Karpas-422 (cell line): ENCODE results near the gene BDKRB1. TPM values are rescaled to one million over a fixed set of nuclear protein-coding genes. Genes with fewer than 3 reads are reported as not detected.

Experiments
- DNase-seq: peaks from one replicate; pipeline ENCODE4 v3.0.0-alpha.2; 2015
- H2AFZ ChIP-seq: fragments of 200-600 bp; sonication (generic); 2 replicates; pipeline ENCODE4 v1.6.1; 2014; ENCODE audit warnings: antibody characterized with exemption, low read length, mixed read lengths
- H3K27ac ChIP-seq: fragments of 200-600 bp; sonication (generic); 2 replicates; pipeline ENCODE4 v1.5.1; 2014; ENCODE audit warnings: mild to moderate bottlenecking, low read length, moderate library complexity
- H3K27me3 ChIP-seq: fragments of 200-600 bp; sonication (generic); 2 replicates; pipeline ENCODE4 v1.6.1; 2014; ENCODE audit warnings: low read length, mixed read lengths
- H3K36me3 ChIP-seq: fragments of 200-600 bp; sonication (generic); 2 replicates; pipeline ENCODE4 v1.6.1; 2014; ENCODE audit warnings: low read length, mixed read lengths; ENCODE audit not compliant: insufficient read depth
- H3K4me1 ChIP-seq: fragments of 200-600 bp; sonication (generic); 2 replicates; pipeline ENCODE4 v1.6.1; 2014; ENCODE audit warnings: mild to moderate bottlenecking, low read length, mixed read lengths
- H3K4me2 ChIP-seq: fragments of 200-600 bp; sonication (generic); 2 replicates; pipeline ENCODE4 v1.6.1; 2014; ENCODE audit warnings: low read length, low read depth, mild to moderate bottlenecking; ENCODE audit not compliant: poor library complexity, severe bottlenecking
- H3K4me3 ChIP-seq: fragments of 200-600 bp; sonication (generic); 2 replicates; pipeline ENCODE4 v1.5.1; 2014; ENCODE audit warnings: mild to moderate bottlenecking, antibody characterized with exemption, low read length, mixed read lengths
- H3K79me2 ChIP-seq: fragments of 200-600 bp; sonication (generic); 2 replicates; pipeline ENCODE4 v1.6.1; 2014; ENCODE audit warnings: mild to moderate bottlenecking, low read length, mixed read lengths
- H3K9ac ChIP-seq: fragments of 200-600 bp; sonication (generic); 2 replicates; pipeline ENCODE4 v1.6.0; 2014; ENCODE audit warnings: low read length
- H3K9me2 ChIP-seq: fragments of 200-600 bp; sonication (generic), shearing (Covaris generic); replicated peaks from 2 replicates; pipeline ENCODE4 v1.6.0; 2014; ENCODE audit warnings: mild to moderate bottlenecking, low read length, moderate library complexity; ENCODE audit not compliant: insufficient read depth
- H3K9me3 ChIP-seq: fragments of 300-700, 200-600 bp; sonication (generic); 2 replicates; pipeline ENCODE4 v1.6.1; 2014; ENCODE audit warnings: low read length, mixed read lengths
- H4K20me1 ChIP-seq: fragments of 200-600 bp; sonication (generic); 2 replicates; pipeline ENCODE4 v1.6.1; 2014; ENCODE audit warnings: mild to moderate bottlenecking, antibody characterized with exemption, low read length, low read depth; ENCODE audit not compliant: insufficient read depth
- total RNA-seq: library from RNA; depleted of rRNA; stranded (reverse); fragments of >200 nt; shearing (Covaris generic); gene quantifications from 2 replicates; pipeline ENCODE4 v1.2.3, GENCODE V29; 2014; ENCODE audit warnings: low replicate concordance; rRNA removed

Gene BDKRB1
- not detected in 2 replicates for total RNA-seq

DNA sequence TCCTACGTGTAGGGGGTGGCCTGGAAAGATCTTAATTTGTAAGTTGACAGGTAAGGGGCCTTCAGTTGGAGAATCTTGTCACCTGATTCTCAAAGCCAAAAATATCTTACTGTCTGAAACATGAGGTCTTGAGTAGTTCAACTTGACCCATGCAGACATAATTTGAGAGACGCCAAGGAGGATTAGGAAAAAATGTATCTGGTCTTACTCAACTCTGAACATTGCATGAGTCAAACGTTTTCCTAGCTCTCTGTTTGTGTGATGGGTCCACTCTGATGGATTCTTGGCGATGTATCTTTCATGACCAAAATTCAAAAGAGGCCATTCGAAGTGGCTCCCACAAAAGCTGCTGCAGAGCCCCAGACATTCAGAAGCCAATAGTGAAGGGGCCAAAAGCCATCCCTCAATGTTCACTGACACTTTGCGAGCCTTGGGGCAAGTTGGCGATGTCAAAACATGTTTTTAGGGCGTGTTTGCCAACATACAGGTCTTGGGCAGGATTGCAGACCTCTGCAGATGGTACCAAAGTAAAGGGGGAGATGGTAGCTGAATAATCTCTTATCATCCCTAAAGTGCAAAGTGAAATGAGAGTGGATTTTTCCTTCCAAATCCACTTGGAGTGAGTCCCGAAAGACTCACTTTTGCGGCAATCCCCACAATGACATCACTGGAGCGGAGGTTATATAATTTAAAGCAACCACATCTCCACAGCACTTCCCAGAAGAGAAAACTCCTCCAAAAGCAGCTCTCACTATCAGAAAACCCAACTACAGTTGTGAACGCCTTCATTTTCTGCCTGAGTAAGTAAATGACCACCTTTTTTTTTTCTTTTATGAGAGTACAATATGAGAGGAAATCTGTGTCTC lies at the start of gene BDKRB1:
BDKRB1 (plus strand) TSS at position 710 of the 866 bp plus-strand sequence. CDS start 7,473 bp downstream, outside the sequence.
- Histone ChIP-seq H4K20me1 (no peaks in the 10 kb centered on the region), H3K79me2 (no peaks in the 10 kb centered on the region), H3K4me2 (no peak within 1 kb of the TSS), H3K4me3 (no peak within 1 kb of the TSS), H3K9ac (no peak within 1 kb of the TSS), H3K9me3 (no peaks in the 10 kb centered on the region), H3K27ac (no peak within 1 kb of the TSS), H3K4me1 (no peaks in the 10 kb centered on the region), H3K9me2 (no peaks in the 10 kb centered on the region), H3K36me3 (no peaks in the 10 kb centered on the region), H3K27me3 (no peaks in the 10 kb centered on the region), H2AFZ (no peak within 1 kb of the TSS)
- no peak for DNase-seq

DNA sequence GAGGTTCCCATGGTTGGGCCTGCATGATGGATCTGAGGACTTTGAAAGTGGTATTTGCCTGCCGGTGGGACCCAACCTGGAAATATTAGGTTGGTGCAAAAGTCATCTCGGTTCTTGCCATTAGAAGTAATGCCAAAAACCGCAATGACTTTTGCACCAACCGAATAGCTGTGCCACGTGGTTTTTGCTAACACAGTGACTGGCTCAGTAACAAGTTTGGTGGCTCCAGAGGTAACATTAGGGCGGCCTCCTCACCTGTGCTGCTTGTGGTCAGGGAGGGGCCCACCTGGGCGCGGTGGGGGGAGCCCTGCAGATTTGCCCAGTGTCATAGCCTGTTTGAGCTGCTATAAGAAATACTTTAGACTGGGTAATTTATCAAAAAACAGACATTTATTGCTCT lies 49.5 kb upstream of the BDKRB1 start:
- Histone ChIP-seq H3K79me2 (no peaks in the 10 kb centered on the region), H3K9me2 (no peaks in the 10 kb centered on the region), H3K36me3 (no peaks in the 10 kb centered on the region), H3K9me3 (no peaks in the 10 kb centered on the region), H3K4me1 (peaks cover 13% of the 10 kb centered on the region), H3K27me3 (no peaks in the 10 kb centered on the region), H4K20me1 (no peaks in the 10 kb centered on the region; the same call in 1 of the 2 replicates), H2AFZ (no peak overlapping the region), H3K4me2 (no peak overlapping the region), H3K9ac (no peak overlapping the region), H3K27ac (no peak overlapping the region), H3K4me3 (no peak overlapping the region)
- peak; percentile 61 for DNase-seq

DNA sequence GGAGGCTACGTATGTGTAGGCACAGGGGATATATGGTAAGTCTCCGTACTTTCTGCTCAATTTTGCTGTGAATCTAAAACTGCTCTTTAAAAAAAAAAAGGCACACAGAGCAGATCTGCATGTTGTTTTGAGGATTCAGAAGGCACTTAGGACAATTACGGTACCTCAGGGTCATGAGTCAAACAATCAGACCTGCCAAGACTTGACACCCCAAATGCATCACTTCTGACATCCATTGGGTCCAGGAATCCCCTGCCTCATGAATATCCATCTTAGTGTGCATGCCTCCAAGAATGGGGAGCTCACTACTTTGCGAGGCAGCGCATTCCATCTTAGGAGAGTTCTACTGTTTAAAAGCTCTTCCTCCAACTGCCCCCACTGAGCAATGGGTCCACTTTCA lies 48.3 kb upstream of the BDKRB1 start:
- Histone ChIP-seq H3K4me2 (no peak overlapping the region), H3K9ac (no peak overlapping the region), H3K36me3 (no peaks in the 10 kb centered on the region), H3K4me3 (no peak overlapping the region), H3K9me2 (no peaks in the 10 kb centered on the region), H3K4me1 (peaks cover 13% of the 10 kb centered on the region), H3K9me3 (no peaks in the 10 kb centered on the region), H3K27me3 (no peaks in the 10 kb centered on the region), H3K79me2 (no peaks in the 10 kb centered on the region), H2AFZ (no peak overlapping the region), H4K20me1 (no peaks in the 10 kb centered on the region; the same call in 1 of the 2 replicates), H3K27ac (no peak overlapping the region)
- DNase-seq, result no peak

DNA sequence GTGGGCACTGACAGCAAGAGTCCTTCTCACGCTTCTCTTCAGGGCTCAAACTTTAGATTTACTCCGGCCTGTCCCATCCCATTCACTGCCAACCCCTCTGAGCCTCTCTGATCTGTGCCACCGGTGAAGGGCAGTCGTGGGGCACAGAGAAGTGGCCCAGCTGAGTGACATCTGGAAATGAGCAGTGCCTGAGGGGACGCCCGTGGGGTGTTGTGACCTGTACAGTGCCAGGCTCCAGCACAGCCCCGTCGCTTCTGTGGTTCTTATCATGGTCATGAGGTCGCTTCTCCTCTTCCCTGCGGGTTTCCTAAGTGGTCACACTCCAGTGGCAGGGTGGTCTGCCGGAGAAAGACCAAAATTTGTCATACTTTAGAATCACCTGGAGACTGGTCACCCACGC lies 47.3 kb upstream of the BDKRB1 start:
- no peak for DNase-seq
- no peak overlapping the region for H3K27ac ChIP-seq
- no peak overlapping the region for H3K9ac ChIP-seq
- no peaks in the 10 kb centered on the region for H3K9me3 ChIP-seq
- no peak overlapping the region for H2AFZ ChIP-seq
- no peak overlapping the region for H3K4me2 ChIP-seq
- H3K36me3 ChIP-seq, result no peaks in the 10 kb centered on the region
- no peaks in the 10 kb centered on the region; the same call in 1 of the 2 replicates for H4K20me1 ChIP-seq
- no peak overlapping the region for H3K4me3 ChIP-seq
- H3K9me2 ChIP-seq, result no peaks in the 10 kb centered on the region
- H3K79me2 ChIP-seq, result no peaks in the 10 kb centered on the region
- H3K4me1 ChIP-seq, result peaks cover 13% of the 10 kb centered on the region
- no peaks in the 10 kb centered on the region for H3K27me3 ChIP-seq

DNA sequence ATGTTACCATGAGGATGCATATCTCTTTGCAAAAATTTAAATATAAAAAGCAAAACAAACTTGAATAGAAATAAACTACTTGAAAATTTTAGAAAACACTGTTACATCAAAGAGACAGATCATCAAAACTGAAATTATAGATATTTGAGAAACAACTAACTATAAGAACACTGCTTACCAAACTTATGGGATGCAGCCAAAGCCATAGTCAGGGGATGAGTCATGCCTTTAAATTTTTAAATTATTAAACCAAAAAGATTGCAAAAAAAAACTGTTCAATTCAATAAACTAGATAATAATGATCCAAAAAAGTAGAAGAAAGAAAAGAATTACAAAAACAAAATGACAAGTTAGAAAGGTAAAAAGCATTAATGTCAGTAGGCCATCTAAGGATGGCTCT lies 43.9 kb upstream of the BDKRB1 start:
- H3K9me3 ChIP-seq, result no peaks in the 10 kb centered on the region
- no peak overlapping the region for H3K9ac ChIP-seq
- H3K4me3 ChIP-seq, result no peak overlapping the region
- no peaks in the 10 kb centered on the region for H3K79me2 ChIP-seq
- no peak overlapping the region for H3K27ac ChIP-seq
- H3K4me1 ChIP-seq, result no peaks in the 10 kb centered on the region
- no peaks in the 10 kb centered on the region for H3K36me3 ChIP-seq
- no peak for DNase-seq
- no peaks in the 10 kb centered on the region for H3K27me3 ChIP-seq
- no peak overlapping the region for H2AFZ ChIP-seq
- H4K20me1 ChIP-seq, result no peaks in the 10 kb centered on the region
- H3K9me2 ChIP-seq, result no peaks in the 10 kb centered on the region
- no peak overlapping the region for H3K4me2 ChIP-seq

DNA sequence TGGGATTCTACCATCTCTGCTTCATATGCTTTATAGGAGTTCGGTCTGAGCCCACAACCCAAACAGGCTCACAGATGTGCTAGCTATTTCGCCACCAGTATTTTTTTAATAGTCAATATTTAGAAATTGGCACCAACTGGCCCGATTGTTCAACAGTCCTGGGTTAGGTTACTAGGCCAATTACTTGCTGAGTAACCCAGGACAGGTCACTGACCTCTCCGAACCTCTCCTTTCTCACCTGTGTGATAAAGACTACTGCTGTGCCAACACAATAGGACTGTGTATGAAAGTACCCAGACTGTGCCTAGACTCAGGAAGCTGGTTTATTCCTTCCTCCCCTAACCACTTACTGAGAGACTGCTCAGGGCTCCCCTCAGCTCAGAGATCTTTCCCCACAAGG lies 43.1 kb upstream of the BDKRB1 start:
- no peak overlapping the region for H3K4me2 ChIP-seq
- no peaks in the 10 kb centered on the region for H3K36me3 ChIP-seq
- H3K27me3 ChIP-seq, result no peaks in the 10 kb centered on the region
- no peaks in the 10 kb centered on the region for H3K9me3 ChIP-seq
- no peaks in the 10 kb centered on the region for H3K79me2 ChIP-seq
- no peak overlapping the region for H2AFZ ChIP-seq
- no peak overlapping the region for H3K27ac ChIP-seq
- no peak overlapping the region for H3K9ac ChIP-seq
- H4K20me1 ChIP-seq, result no peaks in the 10 kb centered on the region
- no peaks in the 10 kb centered on the region for H3K4me1 ChIP-seq
- no peak for DNase-seq
- H3K9me2 ChIP-seq, result no peaks in the 10 kb centered on the region
- H3K4me3 ChIP-seq, result no peak overlapping the region

DNA sequence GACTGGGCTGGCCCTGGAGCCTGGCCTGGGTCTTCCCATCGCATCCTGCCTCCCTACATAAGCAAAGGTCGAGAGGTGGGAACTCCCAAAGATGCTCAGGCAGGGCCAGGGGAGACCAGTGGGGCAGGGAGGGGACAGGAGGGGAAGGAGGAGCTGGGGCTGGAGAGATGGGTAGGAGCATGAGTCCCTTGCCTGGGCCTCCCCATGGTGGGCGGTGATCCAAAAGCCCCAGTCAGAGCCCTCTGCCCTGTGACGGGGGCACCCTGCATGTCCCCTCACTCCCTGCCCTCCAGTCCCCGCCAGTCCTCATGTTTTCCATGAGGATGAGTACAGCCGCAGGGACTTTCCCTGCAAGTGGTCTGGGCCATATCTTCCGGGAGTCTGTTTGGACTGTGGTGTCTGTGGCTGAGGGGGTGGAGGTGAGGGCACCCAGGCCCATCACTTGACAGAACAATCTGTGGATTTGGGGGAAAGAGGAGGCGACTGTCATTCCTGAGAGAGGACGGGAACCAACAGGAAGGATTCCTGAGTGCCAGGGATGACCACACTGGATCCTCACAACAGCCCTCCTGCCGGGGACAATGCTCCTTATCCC lies 42.0 kb upstream of the BDKRB1 start:
- Histone ChIP-seq H3K4me3 (no peak overlapping the region), H3K4me1 (no peaks in the 10 kb centered on the region), H3K27me3 (no peaks in the 10 kb centered on the region), H3K9me2 (no peaks in the 10 kb centered on the region), H2AFZ (no peak overlapping the region), H3K27ac (no peak overlapping the region), H3K36me3 (no peaks in the 10 kb centered on the region), H3K79me2 (no peaks in the 10 kb centered on the region), H3K4me2 (no peak overlapping the region), H3K9me3 (no peaks in the 10 kb centered on the region), H3K9ac (no peak overlapping the region), H4K20me1 (no peaks in the 10 kb centered on the region)
- no peak for DNase-seq

DNA sequence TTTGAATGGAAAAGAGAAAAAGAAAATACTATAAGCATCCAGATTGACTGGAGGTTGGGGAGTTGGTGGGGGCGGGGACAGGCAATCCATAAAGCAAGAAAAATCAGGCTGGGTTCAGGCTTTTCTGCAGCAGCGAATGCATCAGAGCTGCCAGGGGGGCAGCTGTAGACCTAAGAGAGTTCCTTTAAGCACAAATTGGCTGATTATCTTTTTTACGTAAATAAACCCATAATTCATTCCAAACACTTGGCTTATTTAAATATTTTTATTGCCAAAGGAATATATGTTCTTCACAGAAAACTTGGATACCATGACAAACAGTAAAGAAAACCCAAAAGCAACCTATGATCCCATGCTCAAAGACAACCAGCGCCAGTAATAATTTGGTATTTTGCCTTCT lies 41.2 kb upstream of the BDKRB1 start:
- H3K4me2 ChIP-seq, result no peak overlapping the region
- H3K27ac ChIP-seq, result no peak overlapping the region
- H4K20me1 ChIP-seq, result no peaks in the 10 kb centered on the region
- H3K4me3 ChIP-seq, result no peak overlapping the region
- H3K36me3 ChIP-seq, result no peaks in the 10 kb centered on the region
- no peaks in the 10 kb centered on the region for H3K27me3 ChIP-seq
- H3K9ac ChIP-seq, result no peak overlapping the region
- no peak overlapping the region for H2AFZ ChIP-seq
- DNase-seq, result no peak
- H3K9me2 ChIP-seq, result no peaks in the 10 kb centered on the region
- H3K4me1 ChIP-seq, result no peaks in the 10 kb centered on the region
- H3K79me2 ChIP-seq, result no peaks in the 10 kb centered on the region
- no peaks in the 10 kb centered on the region for H3K9me3 ChIP-seq
